CD4-positive, alpha-beta T cell treated with Interleukin-15 for 4 hours (primary cell): ENCODE results near the gene HMCN2.
"Not testable (repeated sequence)": the region's sequence is repeated elsewhere in the genome, so short reads cannot be mapped to it uniquely, and the experiment has no call there.

Experiments used
- DNase-seq: peaks from one replicate; pipeline ENCODE4 v3.0.0-alpha.2; 2020; ENCODE audit warnings: low spot score

HMCN2 gene

DNA sequence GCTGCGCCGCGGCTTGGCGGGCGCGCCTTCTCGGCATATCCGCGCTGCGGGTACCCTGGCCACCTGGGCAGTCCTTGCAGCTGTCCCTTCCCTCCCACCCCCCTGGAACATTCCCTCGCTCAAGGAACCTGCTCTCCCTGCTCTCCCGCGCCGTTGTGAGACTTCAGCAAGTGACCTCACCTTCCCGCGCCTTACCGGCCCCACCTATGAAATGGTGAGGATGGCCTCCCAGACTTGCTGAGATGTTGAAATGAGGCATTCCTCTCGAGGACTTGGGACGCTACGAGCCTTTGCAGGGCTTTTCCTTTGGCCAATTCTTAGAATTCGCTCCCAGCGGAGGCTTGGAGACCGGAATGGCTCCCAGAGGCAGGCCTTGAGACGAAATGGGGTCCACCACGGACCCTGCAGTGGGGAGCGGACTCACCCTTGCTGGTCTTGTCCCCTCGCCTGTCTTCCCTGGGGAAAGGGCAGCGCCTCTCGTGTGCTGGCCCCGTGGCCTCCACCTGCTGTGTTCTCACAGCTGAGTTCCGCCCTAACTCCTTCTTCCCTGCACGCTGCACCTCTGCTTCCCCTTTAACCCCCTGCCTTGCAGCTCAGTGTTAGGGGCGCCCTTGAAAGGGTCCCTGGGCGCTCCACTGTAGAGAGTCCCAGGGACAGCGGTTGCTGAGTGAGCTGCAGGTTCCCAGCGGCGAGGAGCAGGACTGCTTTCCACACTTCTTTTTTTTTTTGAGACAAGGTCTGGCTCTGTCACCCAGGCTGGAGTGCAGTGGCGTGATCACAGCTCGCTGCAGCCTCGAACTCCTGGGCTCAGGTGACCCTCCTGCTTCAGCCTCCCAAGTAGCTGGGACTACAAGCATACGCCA is 907 bp downstream of the HMCN2 start:
- no peak for DNase-seq

DNA sequence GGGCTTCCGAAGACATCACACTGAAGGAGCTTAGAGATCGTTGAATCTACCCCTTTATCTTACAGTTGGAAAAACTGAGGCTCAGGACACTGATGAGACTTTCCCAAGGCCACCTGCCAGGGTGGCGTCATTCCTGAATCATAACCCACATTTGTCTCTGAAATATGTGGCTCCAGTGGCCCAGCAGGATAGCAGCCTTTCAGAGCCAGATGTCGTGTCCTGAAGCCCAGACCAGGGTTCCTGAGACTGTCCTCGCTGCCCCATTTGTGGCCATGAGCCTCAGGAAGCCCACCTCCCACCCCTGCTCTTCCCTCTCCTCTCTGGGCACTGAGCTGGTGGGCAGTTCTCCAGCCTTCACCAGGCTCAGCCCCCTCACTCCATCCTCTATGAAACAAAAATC is 2.4 kb downstream of the HMCN2 start:
- no peak for DNase-seq

DNA sequence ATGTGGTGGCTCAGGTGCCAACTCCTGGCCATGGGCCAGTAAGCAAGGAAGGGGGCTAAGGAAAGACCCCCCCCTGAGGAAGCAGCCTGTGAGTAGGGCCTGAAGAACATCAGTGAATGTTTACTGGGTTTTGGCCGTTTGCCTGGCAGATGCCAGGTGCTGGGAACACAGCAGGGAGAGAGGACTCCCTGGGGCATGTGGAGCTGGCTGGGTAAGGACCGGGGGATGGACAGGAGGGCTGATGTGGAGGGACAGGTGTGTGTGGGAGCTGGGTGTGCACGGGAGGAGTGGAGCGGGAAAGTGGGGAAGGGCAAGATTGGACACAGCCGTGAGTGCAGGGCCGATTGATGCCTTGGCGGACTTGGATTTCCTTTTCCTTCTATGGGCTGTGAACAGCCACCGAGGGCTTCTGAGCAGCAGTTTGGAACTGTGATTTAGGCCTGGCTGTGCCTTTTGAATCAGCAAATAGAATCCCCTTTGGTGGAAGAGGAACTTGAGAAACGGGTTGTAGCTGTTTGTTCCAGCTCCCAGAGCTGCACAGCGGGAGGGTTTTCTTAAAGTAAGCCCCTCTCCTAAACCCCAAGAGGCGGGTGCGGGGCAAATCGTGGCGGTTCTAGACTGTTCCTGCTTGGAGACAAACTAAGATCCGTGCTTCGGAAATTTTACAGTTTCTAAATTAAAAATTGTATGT is 3.1 kb downstream of the HMCN2 start:
- no peak for DNase-seq

DNA sequence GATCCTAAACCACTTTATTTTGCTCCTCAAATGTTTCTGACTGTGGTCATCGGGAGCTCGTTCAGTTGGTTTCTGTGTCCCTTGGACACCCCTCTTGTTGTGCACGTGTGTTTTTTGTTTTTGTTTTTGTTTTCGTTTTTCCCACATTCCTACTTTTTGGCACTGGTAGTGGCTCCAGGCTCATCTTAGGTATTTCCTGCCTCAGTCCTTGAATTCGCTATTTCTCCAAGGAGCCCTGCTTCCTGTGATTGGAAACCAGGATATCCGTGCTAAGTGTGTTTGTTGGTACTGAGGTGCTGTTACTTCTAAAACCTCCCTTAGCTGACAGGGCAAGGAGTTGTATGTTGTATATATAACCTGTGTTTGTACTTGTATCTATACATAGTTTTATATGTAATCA is 5.9 kb downstream of the HMCN2 start:
- DNase-seq = no peak

DNA sequence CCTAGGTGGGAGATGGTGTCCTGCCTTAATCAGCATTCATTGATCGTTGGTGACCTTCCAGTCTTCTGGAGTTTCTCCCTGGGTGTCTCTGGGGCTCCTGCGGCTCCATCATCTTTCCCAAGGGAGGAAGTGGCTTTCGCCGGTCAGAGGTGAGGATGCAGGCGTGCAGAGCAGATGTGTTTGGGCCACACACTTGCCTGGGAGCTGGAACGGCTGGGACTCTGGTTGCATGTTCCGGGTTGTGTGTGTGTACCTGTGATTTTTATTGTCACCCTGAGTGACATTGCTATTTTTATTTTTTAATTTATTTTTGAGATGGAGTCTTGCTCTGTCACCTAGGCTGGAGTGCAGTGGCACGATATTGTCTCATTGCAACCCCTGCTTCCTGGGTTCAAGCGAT is 9.6 kb downstream of the HMCN2 start:
- no peak for DNase-seq

DNA sequence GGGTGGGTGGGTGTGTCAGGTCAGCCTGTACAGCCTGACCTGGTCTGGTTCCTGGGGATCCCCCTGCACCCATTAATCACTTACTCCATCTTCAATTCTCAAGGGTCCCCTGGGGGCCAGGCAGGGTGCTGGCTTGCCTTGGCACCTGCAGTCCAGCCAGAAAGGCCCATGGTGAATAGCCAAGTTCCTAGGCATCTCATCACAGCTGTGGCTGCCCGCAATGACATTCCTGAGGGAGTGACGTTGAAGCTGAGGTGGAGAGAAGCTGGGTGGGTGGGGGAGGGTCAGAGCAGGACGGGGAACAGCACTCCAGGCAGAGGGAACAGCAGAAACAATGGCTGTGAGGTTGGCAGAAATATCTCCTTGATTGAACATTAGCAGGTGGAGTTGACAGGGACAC is 10.6 kb downstream of the HMCN2 start:
- DNase-seq = no peak

DNA sequence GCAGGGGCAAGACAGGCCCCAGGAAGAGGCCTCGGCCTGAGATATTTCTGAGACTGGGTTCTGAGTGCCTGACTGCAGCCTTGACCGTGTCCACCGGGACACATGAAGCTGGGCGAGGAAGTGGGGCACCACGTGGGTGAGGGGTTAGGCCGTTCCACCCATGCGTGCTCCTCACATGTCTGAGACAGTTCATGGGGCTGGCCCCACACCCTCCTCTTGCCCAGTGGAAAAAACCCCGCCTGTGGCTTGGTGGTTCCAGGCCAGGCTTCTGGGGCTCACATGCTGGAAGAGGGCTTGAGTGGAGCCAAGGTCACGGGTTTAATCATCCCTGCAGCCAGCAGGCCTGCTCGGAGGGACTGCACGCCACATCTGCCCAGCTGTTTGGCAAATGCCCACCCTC is 11.4 kb downstream of the HMCN2 start:
- DNase-seq = no peak

DNA sequence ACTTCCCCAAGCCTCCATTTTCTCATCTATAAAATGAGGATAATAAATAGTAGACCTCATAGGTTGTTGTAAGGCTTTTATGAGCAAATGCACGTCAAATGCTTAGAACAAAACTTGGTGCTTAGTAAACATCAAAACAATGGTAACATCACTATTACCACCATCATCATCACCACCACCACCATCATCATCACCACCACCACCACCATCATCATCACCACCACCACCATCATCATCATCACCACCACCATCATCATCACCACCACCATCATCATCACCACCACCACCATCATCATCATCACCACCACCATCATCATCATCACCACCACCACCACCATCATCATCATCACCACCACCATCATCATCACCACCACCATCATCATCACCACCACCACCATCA is 12.0 kb downstream of the HMCN2 start:
- not testable (repeated sequence) for DNase-seq

DNA sequence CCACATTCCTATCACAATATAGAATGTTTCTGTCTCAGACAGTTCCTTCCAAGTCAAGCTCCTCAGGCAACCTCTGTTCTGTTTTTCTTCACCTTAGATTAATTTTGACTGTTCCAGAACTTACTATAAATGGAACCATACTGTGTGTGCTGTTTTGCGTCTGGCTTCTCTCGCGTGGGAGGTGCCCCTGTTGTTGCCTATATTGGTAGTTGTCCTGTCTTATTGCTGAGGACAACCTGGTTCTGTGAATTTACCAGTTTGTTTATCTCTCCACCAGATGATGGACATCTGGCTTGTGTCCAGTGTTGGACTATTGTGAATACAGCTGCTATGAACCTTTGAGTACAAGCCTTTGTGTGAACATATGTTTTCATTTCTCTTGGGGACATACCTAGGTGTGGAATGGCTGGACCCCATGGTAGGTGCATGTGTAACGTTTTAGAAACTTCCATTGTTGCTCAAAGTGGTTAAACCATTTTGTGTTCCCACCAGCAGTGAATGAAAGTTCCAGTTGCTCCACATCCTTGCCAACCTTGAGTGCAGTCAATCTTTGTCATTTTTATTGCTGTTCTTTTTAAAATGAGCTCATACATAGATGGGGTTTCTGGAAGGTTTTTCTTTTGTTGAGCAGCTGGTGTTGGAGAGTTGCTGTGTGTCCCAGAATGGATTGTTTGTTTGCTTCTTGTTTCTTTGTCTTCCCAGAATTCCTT is 18.1 kb downstream of the HMCN2 start:
- DNase-seq = no peak

DNA sequence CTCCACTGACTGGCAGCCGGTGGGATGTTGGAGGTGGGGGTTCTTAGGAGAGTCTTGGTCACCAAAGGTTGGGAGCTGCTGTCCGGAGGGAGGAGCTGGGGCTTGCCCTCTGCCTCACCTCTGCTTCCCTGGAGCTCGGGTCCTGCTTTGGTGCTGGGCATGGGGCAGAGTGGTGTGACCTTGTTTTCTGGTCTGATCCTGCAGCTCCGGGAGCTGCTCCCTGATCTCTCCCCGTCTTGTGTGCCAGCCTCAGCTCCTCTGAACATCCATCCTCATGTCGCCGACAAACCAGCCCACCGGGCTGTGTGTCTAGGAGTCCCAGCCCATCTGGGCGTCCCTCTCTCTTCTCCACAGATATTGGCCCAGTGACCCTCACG is 18.7 kb downstream of the HMCN2 start:
- no peak for DNase-seq

DNA sequence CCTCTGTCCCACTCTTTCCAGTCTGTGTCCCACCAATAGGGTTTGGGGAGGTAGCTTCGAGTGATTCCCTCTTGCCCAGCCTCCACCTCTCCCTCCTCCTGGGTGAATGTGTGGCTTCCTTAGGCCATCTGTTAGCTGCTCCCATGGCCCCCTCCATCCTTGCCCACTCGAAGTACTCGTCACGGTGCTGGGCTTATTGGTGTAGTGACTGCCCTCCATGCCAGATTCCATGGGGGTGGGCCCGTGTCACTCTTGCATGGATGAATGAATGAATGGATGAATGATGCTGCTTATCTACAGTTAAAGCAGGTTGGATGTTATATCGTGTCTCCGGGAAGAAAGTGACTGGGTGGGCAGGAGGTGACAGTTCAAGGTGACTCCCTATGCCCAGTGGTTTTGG is 19.1 kb downstream of the HMCN2 start:
- no peak for DNase-seq

DNA sequence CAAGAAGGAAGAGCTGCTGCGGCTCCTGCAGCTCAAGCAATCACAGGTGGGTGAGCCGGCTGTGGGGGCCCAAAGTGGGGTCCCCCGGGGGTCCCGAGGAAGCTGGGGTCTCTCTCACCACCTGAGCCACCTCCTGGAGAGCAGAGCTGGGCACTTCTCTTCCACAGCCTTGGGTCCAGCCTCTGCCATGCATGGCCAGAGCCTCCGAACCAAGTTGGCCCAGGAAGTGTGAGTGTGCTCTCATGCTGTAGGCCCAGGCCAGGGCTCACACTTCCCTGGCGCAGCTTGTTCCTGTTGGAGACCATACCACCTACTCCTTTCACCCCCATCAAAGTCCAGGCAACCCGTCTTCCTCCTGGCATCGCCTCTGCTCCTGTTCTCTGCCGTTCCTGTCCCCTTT is 19.7 kb downstream of the HMCN2 start:
- no peak for DNase-seq

DNA sequence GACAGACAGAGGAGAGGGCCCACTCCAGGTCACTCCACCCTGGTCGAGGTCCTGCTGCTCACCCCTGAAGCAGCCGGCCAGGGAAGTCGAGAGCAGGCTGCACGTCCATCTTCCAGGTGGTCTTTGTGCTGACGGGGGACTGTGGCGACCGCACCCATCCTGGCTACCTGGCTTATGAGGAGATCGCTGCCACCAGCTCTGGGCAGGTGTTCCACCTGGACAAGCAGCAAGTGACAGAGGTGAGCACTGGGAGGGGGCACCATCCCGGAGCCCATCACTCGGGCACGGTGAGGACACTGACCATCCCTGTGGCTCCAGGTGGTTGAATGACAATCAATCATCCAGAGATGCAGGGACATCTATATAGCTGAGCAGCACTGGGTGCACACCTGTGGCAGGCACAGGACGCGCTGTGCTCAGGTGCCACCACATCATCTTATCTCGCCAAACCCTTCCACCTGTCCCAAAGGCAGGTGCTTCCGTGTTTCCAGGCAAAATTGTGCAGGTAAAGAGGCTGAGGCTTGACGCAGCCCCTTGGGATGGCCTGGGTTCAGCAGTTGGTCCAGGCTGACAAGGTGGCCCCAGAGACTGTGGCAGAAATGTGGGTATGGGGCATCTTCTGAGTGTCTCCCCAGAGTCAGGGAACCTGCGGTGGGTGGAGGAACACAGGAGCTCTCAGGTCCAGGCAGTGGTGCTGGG is 20.7 kb downstream of the HMCN2 start:
- DNase-seq = no peak

DNA sequence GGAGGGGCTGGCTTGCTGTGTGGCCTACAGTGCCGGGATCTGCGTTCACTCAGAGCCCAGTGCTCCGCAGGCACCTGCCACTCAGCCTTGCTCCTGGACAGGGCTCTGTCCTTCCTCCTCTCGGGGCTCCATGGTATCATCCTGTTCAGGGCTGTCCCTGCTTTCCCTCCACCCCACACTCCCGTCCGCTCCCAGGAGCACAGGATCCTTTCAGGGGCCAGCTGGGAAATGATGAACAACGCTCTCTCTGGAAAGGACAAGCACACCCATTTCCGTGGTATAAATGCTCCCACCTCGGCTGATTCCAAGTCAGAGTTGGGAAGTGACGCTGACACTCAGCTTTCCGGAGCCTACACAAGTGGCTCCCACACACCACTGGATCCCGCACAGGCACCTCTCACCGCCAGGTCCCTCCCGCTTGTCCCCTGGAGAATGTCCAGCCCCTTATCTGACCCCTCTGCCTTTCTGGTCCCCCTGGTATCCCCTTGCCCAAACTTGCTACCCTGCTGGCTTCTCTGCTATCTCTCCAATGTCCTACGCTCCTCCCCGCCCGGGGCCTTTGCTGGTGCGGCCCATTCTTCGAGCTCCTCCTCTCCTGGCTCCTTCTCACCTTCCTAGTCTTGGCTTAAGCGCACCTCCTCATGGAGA is 21.3 kb downstream of the HMCN2 start:
- no peak for DNase-seq

DNA sequence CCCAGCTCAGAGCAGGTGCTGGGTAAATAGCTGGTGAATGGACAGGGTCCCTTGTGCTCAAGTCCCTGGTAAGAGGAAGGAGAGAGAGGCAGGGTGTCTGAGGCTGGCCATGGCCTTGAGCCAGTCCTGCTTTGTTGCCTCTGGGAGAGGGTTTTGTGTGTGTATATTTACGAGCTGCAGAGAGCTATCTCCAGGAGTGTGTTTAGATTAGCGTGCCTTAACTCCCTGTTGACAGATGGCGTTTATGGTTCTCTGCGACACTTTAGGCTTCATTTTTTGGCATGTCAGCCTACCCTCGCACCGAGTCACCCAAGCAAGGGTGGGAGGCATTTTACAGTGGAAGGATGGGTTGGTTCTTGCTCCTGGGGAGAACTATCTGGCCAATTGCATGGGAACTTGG is 22.2 kb downstream of the HMCN2 start:
- no peak for DNase-seq

DNA sequence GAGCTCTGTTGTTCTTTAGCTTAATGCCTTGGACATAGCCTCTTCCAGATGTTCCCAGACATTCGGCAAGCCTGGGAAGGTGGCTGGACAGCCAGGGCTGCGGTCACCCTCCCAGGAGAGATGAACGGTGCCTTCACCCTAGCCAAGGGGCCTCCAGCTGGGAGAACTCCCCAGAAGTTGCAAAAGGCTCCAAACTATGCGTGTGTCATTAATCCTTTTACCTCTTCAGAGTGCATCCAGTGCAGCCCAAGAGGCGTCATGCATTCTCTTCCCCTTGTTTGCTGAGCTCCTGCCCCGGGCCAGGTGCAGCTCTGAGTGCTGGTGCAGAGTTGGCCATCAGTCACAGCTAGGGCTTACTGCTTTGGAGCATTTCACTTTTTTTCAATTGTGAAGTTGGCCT is 22.8 kb downstream of the HMCN2 start:
- no peak for DNase-seq

DNA sequence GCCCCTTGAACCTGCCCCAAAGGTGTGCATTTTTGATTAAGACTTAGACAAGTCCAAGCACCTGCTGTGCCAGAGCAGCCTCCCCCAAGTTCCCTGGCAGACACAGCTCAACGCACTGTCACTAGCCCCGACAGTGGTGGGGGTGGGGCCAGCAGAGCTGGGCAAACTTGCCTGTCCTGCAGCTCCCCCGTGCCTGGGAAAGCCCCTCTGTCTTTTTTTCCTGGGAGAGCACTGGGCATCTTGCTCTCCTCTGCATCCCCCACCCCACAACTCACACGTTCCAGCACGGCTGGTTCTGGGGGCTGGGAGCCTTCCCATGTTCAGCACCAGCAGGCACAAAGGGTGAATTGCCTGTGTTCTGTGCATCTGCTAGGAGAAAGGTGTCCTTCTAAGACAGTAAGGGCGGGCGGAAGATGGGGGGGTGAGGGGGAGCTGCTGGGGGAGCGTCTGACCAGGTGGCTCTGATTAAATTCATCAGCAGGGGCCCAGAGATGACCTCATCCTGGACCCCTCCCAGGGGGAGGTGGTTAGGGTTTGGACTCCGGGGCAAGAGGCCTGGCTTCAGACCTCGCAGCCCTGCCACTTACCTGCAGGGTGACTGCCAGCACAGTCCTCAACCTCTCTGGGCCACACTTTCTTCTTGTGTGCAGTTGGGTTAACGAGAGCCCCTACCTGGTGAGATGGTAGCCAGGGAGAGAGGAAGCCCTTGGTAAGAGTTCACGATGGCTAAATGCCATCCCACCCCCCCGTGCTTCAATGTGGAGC is 23.5 kb downstream of the HMCN2 start:
- no peak for DNase-seq

DNA sequence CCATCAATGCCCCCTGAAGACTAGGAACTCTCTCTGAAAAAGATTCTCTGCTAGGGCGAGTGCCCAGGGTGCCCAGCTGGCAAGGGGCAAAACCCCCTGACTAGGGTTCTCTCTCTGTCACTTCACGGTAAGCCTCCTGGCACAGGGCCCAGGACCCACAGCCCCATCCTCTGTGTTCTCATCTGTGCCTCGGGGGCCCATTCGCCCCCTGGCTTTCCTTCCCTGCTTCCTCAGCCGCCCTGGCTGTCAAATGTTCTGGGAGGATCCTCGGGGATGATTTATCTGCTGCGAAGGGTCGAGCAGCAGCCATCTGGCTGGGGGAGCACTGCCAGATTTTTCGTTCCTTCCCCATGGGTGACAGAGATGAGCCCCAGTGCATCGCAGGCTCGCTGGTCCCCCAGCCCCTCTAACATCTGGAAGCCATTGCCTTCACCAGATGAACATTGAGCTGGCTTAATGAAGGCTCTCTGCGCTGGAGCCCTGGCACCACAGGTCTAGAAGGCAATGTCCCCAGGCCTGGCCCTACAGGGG is 24.2 kb downstream of the HMCN2 start:
- DNase-seq = no peak

DNA sequence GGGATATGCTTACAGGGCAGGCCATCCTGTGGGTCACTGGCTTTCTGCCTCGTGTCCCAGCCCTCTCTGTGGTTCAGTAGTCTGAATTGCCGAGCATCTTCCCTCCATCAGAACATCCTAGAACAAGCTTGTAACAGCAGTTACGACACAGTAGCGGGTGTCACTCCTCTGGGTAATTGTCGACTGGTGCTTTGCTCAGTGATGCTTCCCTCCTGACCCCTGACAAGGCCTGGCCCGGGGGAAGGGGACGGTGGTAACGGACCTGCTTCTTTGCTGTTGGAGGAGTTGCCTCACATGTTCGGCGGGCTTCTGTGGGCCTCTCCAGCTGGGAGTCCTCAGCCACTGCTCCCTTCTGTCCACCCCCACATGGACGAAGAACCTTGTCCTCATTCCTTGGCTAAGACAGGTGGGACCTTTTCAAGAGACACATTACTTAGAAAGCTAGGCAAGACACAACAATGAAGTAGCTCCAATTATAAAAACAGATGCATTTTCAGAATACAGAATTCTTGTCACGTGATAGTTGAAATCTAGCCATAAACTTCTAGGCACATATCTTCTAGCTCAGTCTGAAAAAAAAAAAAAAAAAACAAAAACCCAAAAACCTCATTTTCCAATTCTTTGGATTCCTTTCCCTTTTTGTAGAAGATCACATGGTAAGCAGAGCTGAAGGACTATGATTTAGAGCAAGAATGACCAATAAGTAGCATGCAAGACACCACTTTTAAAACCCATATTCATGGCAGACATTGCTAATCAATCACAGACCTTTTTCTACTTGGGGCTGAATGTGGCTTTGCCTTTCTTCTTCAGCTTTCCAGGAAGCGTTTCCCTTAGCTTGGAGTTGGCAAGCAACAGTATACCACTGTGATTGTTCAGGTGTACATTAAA is 25.0 kb downstream of the HMCN2 start:
- no peak for DNase-seq

DNA sequence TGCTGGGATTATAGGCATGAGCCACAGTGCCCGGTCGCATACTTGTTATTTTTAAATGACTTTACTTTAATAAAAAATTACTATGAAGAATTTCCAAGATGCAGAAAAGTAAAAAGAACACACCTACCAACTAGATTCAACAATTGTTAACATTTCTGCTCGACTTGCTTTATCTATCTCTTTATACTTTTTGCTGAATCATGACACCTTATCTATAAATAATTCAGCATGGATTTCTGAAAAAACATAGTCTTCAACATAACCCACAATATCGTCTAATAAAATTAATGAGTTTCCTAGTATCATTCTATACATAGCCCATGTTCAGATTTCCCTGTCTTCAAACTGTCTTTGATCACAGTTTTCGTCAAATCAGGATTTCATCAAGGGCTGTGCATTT is 25.9 kb downstream of the HMCN2 start:
- no peak for DNase-seq
